Uterus (tissue), 2 donors: ENCODE results near the gene IL16.

Experiments
- CTCF ChIP-seq, 4 experiments: fragments of 200-600 bp in 2 of 4; fragments of 450-650 bp in 2 of 4; sonication (generic) in 2 of 4; IDR thresholded peaks; one replicate each; pipeline ENCODE4 v1.5.1; 2016 to 2019; ENCODE audit warnings: antibody characterized with exemption in 4 of 4, mild to moderate bottlenecking in 2 of 4, moderate library complexity in 1 of 4
- POLR2A ChIP-seq, 2 donors: fragments of 450-650 bp; IDR thresholded peaks; one replicate each; pipeline ENCODE4 v1.6.1; 2016; ENCODE audit warnings: antibody characterized with exemption in 2 of 2, mild to moderate bottlenecking in 1 of 2, moderate library complexity in 1 of 2

GRCh38 chr15:81293728-81294515, 97.2 kb downstream of the IL16 start:
- TF ChIP-seq POLR2A (IDR thresholded peaks at IDR 0.05) = no peak
- TF ChIP-seq CTCF (IDR thresholded peaks at IDR 0.05) = no peak
